Inferior parietal cortex (tissue), 1 donor: Measurements from ENCODE around the gene MCU.
"Not testable (repeated sequence)": the region's sequence is repeated elsewhere in the genome, so short reads cannot be mapped to it uniquely, and the experiment has no call there.

Source experiments
- DNase-seq: peaks from one replicate; pipeline ENCODE4 v3.0.0-alpha.2; 2016; ENCODE audit errors: extremely low spot score

Gene MCU

DNA sequence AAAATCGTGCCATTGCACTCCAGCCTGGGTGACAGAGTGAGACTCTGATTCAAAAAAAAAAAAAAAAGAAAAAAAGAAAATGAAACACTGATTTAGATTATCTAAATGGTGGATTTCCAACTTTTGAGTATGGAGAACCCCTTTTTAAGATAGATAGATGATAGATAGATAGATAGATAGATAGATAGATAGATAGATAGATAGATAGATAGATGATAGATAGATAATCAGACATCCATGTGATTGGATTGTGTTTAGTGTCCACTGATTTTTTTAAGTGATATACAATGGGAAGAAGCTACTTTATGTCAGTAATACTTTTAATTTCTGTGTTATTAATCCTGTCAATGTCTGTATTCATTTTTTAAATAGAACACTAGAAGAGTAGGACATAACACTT lies 207.6 kb downstream of the MCU start:
- DNase-seq, result no peak

DNA sequence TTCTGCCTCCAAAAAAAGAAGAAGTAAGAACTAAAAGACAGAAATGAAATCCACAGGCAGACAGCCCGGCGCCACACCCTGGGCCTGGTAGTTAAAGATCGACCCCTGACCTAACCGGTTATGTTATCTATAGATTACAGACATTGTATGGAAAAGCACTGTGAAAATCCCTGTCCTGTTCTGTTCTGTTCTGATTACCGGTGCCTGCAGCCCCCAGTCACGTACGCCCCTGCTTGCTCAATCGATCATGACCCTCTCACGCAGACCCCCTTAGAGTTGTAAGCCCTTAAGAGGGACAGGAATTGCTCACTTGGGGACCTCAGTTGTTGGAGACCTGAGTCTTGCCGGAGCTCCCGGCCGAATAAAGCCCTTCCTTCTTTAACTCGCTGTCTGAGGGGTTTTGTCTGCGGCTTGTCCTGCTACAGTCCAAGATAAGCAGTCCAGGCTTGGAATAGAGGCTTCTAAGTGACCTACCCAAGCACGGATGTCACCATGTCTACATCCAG lies 212.1 kb downstream of the MCU start:
- DNase-seq, result not testable (repeated sequence)

DNA sequence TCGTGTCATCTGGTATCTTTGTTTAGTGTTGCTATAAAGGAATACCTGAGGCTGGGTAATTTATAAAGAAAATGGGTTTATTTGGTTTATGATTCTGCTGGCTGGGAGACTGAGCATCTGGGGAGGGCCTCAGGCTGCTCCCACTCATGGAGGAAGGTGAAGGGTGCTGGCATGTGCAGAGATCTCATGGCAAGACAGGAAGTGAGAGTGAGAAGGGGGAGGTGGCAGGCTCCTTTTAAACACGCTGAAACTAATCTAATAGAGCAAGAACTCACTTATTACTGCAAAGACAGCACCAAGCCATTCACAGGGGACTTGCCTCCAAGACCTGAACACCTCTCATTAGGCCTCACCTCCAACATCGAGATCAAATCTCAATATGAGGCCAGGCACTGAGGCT lies 212.9 kb downstream of the MCU start:
- no peak for DNase-seq

DNA sequence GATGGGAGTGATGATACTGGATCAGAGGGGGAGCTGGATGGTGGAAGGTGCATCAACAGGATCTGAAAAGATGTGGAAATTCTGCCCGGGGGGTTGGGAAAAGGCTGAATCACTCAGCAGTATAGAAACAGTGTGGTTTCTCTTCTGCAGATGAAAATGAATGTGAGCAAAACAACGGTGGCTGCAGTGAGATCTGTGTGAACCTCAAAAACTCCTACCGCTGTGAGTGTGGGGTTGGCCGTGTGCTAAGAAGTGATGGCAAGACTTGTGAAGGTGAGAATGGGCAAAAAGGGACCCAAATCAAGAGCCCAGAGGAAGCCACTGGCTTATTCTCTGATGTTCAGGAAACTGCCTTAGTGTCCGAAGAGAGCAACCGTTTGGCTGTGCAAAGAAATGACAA lies 214.5 kb downstream of the MCU start:
- no peak for DNase-seq

DNA sequence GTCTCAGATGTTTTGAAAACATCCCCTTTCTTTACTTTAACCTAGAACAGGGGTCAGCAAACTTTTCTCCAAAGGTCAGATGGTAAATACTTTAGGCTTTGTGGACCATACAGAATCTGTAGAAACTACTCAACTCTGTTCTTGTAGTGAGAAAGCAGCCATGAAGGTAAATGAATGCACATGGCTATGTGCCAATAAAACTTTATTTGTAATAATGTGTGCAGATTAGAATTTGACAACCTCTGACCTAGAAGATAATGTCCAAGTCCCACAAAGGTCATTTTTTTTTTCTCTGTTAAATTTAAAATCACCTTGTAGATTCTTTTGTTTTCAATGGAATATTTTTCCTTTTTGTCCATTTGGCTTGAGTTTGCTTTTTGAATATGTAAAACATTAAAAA lies 218.8 kb downstream of the MCU start:
- DNase-seq, result no peak

DNA sequence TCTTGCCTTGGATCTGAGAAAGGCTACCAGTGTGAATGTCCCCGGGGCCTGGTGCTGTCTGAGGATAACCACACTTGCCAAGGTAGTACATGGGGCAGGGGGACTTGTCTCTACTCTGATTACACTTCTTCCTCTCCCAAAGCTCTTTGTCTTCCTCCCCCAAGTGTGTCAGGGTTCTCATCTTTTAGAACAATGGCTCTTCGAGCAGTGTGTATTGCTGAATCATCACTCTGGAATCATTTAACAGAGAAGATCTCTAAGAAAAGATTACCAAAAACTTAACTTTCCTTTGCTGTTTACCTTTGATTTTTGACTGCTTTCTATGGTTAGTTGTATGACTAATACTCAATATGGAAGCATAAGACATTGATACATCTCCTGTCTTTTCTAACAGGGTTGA lies 219.8 kb downstream of the MCU start:
- DNase-seq, result no peak

DNA sequence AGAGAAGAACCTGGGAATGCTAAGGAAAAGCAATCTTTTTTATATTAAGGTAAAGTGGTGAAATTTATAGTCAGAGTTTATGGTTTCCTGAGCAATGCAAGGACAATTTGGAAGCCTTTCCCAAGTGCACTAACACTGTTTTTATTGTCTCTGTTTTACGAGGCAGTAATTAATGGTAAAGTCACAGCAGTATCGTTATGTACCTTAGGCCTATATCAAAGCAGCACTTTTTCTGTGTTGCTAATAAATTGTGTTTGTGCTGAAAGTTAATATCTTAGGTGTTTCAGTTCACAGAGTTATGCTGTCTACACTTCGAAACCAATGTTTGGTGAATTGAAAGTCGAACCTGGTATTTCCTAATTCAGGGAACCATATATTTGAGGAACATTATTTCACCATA lies 220.8 kb downstream of the MCU start:
- no peak for DNase-seq

DNA sequence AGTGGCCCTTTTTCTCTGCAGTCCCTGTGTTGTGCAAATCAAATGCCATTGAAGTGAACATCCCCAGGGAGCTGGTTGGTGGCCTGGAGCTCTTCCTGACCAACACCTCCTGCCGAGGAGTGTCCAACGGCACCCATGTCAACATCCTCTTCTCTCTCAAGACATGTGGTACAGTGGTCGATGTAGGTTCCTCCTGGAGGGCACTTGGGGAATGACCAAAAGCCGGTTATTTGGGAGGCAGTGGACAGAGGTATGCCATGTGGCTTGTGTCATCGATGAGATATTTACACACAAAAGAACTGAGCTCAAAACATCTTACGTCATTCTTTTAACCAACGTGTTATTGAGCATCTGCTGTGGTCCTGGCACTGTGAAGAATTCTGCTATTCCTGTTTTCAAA lies 221.3 kb downstream of the MCU start:
- no peak for DNase-seq

DNA sequence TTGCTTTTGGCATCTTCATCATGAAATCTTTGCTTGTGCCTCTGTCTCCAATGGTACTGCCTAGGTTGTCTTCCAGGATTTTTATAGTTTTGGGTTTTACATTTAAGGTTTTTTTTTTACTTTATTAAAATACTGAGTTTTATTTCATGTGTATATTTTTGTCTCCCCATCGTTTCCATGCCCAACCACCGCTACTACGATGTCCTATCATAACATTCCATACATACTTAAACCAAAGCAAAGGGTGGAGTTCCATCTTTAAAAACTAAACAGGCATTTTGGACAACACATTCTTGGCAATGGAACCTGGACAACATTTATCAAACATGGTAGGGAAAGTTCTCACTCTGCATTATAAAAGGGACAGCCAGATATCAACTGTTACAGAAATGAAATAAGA lies 225.3 kb downstream of the MCU start:
- not testable (repeated sequence) for DNase-seq

DNA sequence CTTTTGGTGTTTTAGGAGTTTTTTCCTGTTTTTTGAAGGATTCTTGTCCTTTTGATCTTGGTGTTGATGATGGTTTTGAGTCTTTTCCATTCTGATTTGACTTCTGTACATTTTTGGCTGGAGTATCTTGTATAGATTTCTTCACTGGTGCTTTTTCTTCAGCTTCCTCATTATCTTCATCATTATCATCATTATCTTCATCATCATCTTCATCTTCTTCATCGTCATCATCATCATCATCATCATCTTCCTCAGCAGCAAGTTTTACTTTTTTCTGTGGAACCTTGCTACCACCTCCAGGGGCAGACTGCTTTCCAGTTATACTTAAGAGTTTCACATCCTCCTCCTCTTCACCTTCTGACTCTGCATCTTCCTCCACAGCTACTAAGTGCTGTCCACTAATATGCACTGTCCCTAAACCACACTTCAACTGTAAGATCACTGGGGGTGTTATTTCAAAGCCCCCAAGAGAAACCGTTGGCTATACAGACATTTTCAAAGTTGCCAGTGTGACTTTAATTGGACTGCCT lies 225.9 kb downstream of the MCU start:
- not testable (repeated sequence) for DNase-seq

DNA sequence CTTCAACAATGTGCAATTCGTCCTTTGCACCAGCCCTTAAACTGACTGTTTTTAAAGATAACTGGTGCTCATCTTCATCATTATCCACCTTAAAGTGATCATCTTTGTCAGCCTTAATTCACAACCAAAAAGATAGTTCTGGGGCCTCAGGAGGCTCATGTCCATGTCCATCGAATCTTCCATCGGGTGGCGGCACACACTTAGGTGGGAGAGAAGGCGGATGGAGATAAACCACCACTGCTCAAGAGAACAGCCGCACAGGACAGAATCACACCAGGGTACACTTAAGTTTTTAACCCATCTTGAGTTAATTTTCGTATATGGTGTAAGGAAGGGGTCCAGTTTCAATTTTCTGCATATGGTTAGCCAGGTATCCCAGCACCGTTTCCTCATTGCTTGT lies 226.4 kb downstream of the MCU start:
- DNase-seq, result no peak

DNA sequence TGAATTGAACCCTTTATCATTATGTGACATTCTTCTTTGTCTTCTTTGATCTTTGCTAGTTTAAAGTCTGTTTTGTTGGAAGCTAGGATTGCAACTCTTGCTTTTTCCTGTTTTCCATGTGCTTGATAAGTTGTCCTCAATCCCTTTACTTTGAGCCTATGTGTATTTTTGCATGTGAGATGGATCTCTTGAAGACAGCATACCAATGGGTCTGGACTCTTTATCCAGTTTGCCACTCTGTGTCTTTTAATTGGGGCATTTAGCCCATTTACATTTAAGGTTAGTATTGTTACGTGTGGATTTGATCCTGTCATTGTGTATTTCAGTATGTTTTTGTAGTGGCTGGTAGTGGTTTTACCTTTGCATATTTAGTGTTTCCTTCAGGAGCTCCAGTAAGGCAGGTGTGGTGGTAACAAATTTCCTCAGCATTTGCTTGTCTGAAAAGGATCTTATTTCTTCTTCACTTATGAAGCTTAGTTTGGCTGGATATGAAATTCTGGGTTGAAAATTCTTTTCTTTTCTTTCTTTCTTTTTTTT lies 229.3 kb downstream of the MCU start:
- DNase-seq, result not testable (repeated sequence)

DNA sequence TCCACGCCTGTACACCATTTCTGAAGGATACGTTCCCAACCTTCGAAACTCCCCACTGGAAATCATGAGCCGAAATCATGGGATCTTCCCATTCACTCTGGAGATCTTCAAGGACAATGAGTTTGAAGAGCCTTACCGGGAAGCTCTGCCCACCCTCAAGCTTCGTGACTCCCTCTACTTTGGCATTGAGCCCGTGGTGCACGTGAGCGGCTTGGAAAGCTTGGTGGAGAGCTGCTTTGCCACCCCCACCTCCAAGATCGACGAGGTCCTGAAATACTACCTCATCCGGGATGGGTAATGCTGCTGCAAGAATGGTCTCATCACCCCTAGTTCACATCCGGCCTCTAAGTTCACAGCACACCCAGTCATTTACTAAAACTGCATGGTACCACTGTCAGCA lies 232.4 kb downstream of the MCU start:
- no peak for DNase-seq

DNA sequence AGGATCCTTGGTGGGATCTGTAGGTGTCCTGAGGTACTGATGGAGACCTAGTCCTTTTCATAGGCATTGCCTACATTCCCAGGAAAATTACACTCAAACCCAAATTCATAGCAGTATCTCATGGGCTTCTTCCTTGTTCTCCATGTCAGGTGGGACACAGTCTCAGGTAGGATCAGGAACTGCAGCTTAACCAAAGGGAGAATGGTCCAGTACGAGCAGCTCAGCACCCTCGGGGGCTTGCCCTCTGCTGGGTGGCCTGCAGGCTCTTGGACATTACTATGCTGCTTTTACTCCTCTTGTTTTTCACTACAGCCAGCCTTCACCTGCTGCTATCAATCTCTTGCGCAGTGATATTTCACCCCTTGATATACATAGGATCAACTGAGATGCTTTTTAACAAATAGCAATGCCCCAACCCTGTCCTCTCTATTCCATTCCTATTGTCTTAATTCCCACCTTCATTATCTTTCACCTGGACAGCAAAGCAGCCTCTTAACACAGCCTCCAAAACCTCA lies 234.1 kb downstream of the MCU start:
- DNase-seq, result no peak

DNA sequence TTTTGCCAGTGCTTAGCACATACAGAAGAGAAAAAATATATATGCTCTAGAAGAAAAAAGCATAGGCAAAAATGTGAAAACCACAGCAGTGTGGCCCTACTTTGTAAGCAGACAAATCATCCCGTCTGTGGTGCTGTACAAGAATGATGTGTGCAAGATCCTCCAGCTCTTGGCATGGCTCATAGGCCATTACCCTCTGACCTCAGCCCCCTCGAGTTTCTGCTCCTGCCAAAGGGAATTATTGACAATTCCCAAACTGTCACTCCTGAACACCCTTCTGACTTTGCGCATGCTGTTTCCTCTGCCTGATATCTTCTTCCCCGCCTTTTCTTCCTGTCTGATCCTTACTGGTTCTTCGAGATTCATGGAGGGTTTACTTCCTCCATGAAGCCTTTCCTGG lies 235.5 kb downstream of the MCU start:
- no peak for DNase-seq

DNA sequence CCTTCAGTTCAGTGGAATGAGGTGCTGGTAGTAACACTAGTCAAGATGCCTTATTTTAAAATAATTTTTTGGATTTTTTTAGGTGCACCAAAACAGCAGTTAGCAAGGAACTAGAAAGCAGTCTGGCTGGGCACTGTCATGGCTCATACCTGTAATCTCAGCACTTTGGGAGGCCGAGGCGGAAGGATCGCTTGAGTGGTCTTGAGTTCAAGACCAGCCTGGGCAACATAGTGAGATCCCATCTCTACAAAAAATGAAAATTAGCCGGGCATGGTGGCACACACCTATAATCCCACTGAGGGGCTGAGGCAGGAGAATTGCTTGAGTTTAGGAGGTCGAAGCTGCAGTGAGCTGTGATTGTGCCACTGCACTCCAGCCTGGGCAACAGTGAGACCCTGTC lies 236.9 kb downstream of the MCU start:
- DNase-seq, result no peak

DNA sequence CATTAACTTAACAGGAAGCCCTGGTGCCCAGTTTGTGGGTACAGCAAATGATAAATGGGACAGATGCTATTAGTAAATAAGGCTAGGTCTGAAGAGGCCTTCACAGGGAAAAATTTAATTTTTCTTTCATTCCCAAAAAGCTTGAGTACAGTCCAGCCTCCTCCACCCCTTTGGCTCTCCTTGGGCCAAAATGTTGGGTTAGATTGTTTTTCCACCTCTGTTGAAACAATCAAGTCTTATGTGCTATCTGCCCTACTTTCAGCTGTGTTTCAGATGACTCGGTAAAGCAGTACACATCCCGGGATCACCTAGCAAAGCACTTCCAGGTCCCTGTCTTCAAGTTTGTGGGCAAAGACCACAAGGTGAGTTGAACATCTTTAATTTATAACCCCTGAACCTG lies 238.3 kb downstream of the MCU start:
- DNase-seq, result no peak

DNA sequence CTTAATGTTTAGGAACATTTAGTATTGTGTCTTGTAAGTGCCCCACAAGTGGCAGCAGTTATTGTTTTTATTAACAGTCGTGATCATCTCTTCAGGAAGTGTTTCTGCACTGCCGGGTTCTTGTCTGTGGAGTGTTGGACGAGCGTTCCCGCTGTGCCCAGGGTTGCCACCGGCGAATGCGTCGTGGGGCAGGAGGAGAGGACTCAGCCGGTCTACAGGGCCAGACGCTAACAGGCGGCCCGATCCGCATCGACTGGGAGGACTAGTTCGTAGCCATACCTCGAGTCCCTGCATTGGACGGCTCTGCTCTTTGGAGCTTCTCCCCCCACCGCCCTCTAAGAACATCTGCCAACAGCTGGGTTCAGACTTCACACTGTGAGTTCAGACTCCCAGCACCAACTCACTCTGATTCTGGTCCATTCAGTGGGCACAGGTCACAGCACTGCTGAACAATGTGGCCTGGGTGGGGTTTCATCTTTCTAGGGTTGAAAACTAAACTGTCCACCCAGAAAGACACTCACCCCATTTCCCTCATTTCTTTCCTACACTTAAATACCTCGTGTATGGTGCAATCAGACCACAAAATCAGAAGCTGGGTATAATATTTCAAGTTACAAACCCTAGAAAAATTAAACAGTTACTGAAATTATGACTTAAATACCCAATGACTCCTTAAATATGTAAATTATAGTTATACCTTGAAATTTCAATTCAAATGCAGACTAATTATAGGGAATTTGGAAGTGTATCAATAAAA lies 240.5 kb downstream of the MCU start:
- DNase-seq, result no peak

DNA sequence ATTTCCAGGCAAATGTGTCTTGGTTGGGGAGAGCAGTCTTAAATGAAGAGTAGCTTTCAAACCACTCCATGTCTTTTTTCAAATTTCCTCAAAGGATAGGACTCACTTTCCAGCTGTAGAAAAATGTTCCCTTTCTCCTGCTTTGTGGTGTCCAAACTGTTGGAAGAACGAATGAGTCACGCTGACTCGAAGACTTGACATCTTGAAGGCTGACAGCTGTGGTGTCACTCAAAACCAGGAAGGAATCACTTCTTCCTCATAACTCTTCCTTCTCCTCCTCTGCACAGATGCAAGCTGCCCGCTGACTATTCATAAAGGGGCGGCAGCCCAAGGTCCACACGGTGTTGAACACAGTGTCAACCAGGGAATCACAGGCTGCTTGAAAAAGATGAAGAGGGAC lies 243.4 kb downstream of the MCU start:
- no peak for DNase-seq
